Uterus (tissue), 4 donors: ENCODE measurements around the gene SOWAHA. TPM values are rescaled to one million over a fixed set of nuclear protein-coding genes. Genes with fewer than 3 reads are reported as not detected.

Experiments used
- DNase-seq, 2 donors: peaks; one replicate each; pipeline ENCODE4 v3.0.0-alpha.2; 2019 to 2020
- H3K27ac ChIP-seq, 2 donors: fragments of 200-600 bp; sonication (generic); 1 replicate in 1 of 2; 2 replicates in 1 of 2; pipeline ENCODE4 v1.5.1; 2016 to 2018
- H3K27me3 ChIP-seq, 2 donors: fragments of 200-600 bp; sonication (generic); one replicate each; pipeline ENCODE4 v1.5.1; 2018 to 2019; ENCODE audit warnings: control low read depth in 1 of 2
- H3K36me3 ChIP-seq, 2 donors: fragments of 200-600 bp; sonication (generic); one replicate each; pipeline ENCODE4 v1.5.1; 2019; ENCODE audit warnings: control low read depth in 1 of 2
- H3K4me1 ChIP-seq, 2 donors: fragments of 200-600 bp; sonication (generic); one replicate each; pipeline ENCODE4 v1.5.1; 2018 to 2019; ENCODE audit warnings: control low read depth in 1 of 2
- H3K4me3 ChIP-seq, 2 donors: fragments of 200-600 bp; sonication (generic); 1 replicate in 1 of 2; 2 replicates in 1 of 2; pipeline ENCODE4 v1.5.1; 2018 to 2019; ENCODE audit warnings: mild to moderate bottlenecking in 1 of 2
- H3K9me3 ChIP-seq, 2 donors: fragments of 200-600 bp; sonication (generic); one replicate each; pipeline ENCODE4 v1.5.1; 2019; ENCODE audit warnings: control low read depth in 1 of 2
- POLR2A ChIP-seq, 2 donors: fragments of 450-650 bp; IDR thresholded peaks; one replicate each; pipeline ENCODE4 v1.6.1; 2016; ENCODE audit warnings: antibody characterized with exemption in 2 of 2, mild to moderate bottlenecking in 1 of 2, moderate library complexity in 1 of 2
- intact Hi-C: fragments of 100-400 bp; cut with DNase I; formaldehyde crosslinking; loops from one replicate; pipeline ENCODE4 v1.15.1; 2023; ENCODE audit warnings: low total_unique reads
- total RNA-seq, 4 donors: library from RNA; depleted of rRNA in 3 of 4; stranded (reverse); fragments of >200 nt in 3 of 4; gene quantifications; one replicate each; pipeline versions ENCODE4 v1.1.0 to v1.2.4, GENCODE V29; 2014 to 2023
- TF ChIP-seq, protein P1 (sequence below), 4 experiments: fragments of 200-600 bp in 2 of 4; fragments of 450-650 bp in 2 of 4; sonication (generic) in 2 of 4; IDR thresholded peaks; one replicate each; pipeline ENCODE4 v1.5.1; 2016 to 2019; ENCODE audit warnings: antibody characterized with exemption in 4 of 4, mild to moderate bottlenecking in 2 of 4, moderate library complexity in 1 of 4
- donor health status: DM: yes; HTN: yes; CAD: no.

Gene SOWAHA
- total RNA-seq, 4 donors from 2014 or later: under 0.01 to 0.14 (median 0.12) TPM; not detected in 1

DNA sequence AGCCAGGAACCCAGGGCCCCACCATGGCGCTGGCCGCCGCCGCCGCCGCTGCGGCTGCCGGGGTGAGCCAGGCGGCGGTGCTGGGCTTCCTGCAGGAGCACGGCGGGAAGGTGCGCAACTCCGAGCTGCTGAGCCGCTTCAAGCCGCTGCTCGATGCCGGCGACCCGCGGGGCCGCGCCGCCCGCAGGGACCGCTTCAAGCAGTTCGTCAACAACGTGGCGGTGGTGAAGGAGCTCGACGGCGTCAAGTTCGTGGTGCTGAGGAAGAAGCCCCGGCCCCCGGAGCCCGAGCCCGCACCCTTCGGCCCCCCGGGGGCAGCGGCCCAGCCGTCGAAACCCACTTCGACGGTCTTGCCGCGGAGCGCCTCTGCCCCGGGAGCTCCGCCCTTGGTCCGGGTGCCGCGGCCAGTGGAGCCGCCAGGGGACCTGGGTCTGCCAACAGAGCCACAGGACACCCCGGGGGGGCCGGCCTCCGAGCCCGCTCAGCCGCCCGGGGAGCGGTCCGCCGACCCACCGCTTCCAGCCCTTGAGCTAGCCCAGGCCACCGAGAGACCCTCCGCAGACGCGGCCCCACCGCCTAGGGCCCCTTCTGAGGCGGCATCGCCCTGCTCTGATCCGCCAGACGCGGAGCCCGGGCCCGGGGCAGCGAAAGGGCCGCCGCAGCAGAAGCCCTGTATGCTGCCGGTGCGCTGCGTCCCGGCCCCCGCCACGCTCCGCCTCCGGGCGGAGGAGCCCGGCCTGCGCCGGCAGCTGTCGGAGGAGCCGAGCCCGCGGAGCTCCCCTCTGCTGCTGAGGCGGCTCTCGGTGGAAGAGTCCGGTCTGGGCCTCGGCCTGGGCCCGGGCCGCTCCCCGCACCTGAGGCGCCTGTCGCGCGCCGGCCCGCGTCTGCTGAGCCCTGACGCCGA, 749 bp downstream of the SOWAHA start:
- TF ChIP-seq POLR2A (IDR thresholded peaks at IDR 0.05): no peak
- TF ChIP-seq, protein P1, sequence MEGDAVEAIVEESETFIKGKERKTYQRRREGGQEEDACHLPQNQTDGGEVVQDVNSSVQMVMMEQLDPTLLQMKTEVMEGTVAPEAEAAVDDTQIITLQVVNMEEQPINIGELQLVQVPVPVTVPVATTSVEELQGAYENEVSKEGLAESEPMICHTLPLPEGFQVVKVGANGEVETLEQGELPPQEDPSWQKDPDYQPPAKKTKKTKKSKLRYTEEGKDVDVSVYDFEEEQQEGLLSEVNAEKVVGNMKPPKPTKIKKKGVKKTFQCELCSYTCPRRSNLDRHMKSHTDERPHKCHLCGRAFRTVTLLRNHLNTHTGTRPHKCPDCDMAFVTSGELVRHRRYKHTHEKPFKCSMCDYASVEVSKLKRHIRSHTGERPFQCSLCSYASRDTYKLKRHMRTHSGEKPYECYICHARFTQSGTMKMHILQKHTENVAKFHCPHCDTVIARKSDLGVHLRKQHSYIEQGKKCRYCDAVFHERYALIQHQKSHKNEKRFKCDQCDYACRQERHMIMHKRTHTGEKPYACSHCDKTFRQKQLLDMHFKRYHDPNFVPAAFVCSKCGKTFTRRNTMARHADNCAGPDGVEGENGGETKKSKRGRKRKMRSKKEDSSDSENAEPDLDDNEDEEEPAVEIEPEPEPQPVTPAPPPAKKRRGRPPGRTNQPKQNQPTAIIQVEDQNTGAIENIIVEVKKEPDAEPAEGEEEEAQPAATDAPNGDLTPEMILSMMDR (IDR thresholded peaks at IDR 0.05): no peak
- intact Hi-C loops: no loop called here
- Histone ChIP-seq H3K36me3 (no peaks in the 10 kb centered on the region), H3K27me3 (peaks cover 28 to 29% of the 10 kb centered on the region in 2 donors), H3K4me3 (peak overlapping the region in 1 of 2 donors; percentile 12), H3K4me1 (peaks cover 0 to 7% of the 10 kb centered on the region in 2 donors), H3K27ac (no peak overlapping the region), H3K9me3 (no peaks in the 10 kb centered on the region)
- no peak for DNase-seq

DNA sequence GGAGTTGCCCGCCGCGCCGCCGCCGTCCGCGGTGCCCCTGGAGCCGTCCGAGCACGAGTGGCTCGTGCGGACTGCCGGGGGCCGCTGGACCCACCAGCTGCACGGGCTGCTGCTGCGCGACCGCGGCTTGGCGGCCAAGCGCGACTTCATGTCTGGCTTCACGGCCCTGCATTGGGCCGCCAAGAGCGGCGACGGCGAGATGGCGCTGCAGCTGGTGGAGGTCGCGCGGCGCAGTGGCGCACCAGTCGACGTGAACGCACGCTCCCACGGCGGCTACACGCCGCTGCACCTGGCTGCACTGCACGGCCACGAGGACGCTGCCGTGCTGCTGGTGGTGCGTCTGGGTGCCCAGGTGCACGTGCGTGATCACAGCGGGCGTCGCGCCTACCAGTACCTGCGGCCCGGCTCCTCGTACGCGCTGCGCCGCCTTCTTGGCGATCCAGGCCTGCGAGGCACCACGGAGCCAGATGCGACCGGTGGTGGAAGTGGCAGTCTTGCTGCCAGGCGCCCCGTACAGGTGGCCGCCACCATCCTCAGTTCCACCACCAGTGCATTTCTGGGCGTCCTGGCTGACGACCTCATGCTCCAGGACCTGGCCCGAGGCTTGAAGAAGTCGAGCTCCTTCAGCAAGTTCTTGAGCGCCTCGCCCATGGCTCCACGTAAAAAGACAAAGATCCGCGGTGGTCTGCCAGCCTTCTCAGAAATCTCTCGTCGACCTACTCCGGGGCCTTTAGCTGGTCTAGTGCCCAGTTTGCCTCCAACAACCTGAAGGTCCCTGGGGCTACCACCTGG, 1.6 kb downstream of the SOWAHA start:
- Histone ChIP-seq H3K4me1 (peaks cover 0 to 7% of the 10 kb centered on the region in 2 donors), H3K36me3 (no peaks in the 10 kb centered on the region), H3K27ac (no peak overlapping the region), H3K4me3 (no peak overlapping the region), H3K27me3 (peaks cover 28 to 29% of the 10 kb centered on the region in 2 donors), H3K9me3 (no peaks in the 10 kb centered on the region)
- TF ChIP-seq, protein P1 (IDR thresholded peaks at IDR 0.05): no peak
- TF ChIP-seq POLR2A (IDR thresholded peaks at IDR 0.05): no peak
- DNase-seq: no peak
- intact Hi-C loops: no loop called here

DNA sequence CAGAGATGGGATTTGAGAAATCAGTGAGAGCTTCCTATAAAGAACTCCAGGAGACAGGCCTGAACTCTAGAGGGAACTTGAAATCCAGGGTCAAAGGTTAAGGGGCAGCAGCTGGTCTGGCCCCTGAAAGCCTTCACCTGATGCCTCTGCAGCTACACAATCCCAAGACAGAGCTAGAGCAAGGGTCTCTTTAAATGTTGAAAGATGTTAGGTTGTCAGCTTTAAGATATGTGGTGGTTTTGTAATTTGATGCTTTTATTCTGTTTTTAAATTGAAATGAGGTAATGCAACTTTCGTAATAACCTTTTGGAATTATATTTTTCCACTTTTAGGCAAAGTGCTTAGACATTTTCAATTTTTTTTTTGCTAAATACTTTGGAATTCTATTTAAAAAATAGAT, 2.4 kb downstream of the SOWAHA start:
- Histone ChIP-seq H3K4me1 (peaks cover 0 to 7% of the 10 kb centered on the region in 2 donors), H3K27ac (no peak overlapping the region), H3K36me3 (no peaks in the 10 kb centered on the region), H3K4me3 (no peak overlapping the region), H3K9me3 (no peaks in the 10 kb centered on the region), H3K27me3 (peaks cover 26 to 29% of the 10 kb centered on the region in 2 donors)
- intact Hi-C loops: no loop called here
- TF ChIP-seq, protein P1 (IDR thresholded peaks at IDR 0.05): no peak
- no peak for TF ChIP-seq POLR2A (IDR thresholded peaks at IDR 0.05)
- DNase-seq: no peak

DNA sequence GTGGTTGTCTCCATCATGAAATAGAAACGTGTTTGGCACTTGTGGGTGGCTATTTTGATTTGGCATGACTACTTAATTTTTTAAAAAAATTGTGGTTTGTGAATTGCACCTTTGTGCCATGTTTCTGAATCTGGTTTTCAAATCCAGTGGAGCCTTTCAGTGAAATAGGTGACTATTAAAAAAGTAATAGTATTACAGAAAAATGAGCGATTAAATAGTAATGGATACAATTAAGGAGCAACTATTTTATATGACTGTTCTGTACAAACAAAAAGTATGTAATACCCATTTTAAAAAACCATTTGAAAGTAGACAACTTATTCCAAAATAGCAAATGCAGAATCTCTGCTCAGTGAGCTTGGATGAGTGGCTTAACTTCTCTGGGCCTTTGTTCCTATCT, 3.0 kb downstream of the SOWAHA start:
- no peak overlapping the region for H3K27ac ChIP-seq
- peaks cover 20 to 29% of the 10 kb centered on the region in 2 donors for H3K27me3 ChIP-seq
- no peak for TF ChIP-seq POLR2A (IDR thresholded peaks at IDR 0.05)
- TF ChIP-seq, protein P1 (IDR thresholded peaks at IDR 0.05): no peak
- no peaks in the 10 kb centered on the region for H3K36me3 ChIP-seq
- intact Hi-C loops: no loop called here
- DNase-seq: no peak
- H3K4me1 ChIP-seq: peaks cover 0 to 7% of the 10 kb centered on the region in 2 donors
- no peak overlapping the region for H3K4me3 ChIP-seq
- H3K9me3 ChIP-seq: no peaks in the 10 kb centered on the region
